Neural progenitor cell (in vitro differentiated cells): Measurements from ENCODE around the gene IMP4.

ENCODE experiments used
- CTCF ChIP-seq: fragments of 200-600 bp; sonication (generic); IDR thresholded peaks from 2 replicates; pipeline ENCODE4 v1.5.1; 2017; ENCODE audit warnings: antibody characterized with exemption, mild to moderate bottlenecking
- EZH2 ChIP-seq: fragments of 200-600 bp; sonication (generic); IDR thresholded peaks from 2 replicates; pipeline ENCODE4 v1.6.1; 2017; ENCODE audit warnings: antibody characterized with exemption, mild to moderate bottlenecking, moderate library complexity
- EZH2phosphoT487 ChIP-seq: fragments of 200-600 bp; sonication (generic); IDR thresholded peaks from 2 replicates; pipeline ENCODE4 v1.6.1; 2017; ENCODE audit warnings: antibody characterized with exemption

- TF ChIP-seq CTCF (no peak), EZH2 (no peak), EZH2phosphoT487 (no peak)
Measured at GRCh38 chr2:130345091-130345490, 2.4 kb downstream of the IMP4 start.
